Mammary epithelial cell (primary cell): Measurements from ENCODE around the gene JUNB.

ENCODE experiments used
- EZH2 ChIP-seq: IDR thresholded peaks from 2 replicates; pipeline ENCODE4 v1.6.1; 2012; ENCODE audit warnings: low read length, inconsistent platforms, borderline replicate concordance
- TF ChIP-seq, protein P1 (sequence below), 2 donors: IDR thresholded peaks in 1 of 2; conservative IDR thresholded peaks in 1 of 2; 2 replicates each; pipeline ENCODE4 v1.5.1; 2011 to 2012; ENCODE audit warnings: inconsistent platforms in 2 of 2, low read length in 2 of 2, mild to moderate bottlenecking in 2 of 2, control low read depth in 1 of 2, low read depth in 1 of 2; ENCODE audit not compliant: insufficient read depth in 1 of 2; ENCODE audit errors: extremely low read depth in 1 of 2

- TF ChIP-seq, protein P1, sequence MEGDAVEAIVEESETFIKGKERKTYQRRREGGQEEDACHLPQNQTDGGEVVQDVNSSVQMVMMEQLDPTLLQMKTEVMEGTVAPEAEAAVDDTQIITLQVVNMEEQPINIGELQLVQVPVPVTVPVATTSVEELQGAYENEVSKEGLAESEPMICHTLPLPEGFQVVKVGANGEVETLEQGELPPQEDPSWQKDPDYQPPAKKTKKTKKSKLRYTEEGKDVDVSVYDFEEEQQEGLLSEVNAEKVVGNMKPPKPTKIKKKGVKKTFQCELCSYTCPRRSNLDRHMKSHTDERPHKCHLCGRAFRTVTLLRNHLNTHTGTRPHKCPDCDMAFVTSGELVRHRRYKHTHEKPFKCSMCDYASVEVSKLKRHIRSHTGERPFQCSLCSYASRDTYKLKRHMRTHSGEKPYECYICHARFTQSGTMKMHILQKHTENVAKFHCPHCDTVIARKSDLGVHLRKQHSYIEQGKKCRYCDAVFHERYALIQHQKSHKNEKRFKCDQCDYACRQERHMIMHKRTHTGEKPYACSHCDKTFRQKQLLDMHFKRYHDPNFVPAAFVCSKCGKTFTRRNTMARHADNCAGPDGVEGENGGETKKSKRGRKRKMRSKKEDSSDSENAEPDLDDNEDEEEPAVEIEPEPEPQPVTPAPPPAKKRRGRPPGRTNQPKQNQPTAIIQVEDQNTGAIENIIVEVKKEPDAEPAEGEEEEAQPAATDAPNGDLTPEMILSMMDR (conservative IDR thresholded peaks at IDR 0.05 in 1 of 2, IDR thresholded peaks at IDR 0.05 in 1 of 2; ENCODE audit: extremely low read depth in 1 of 2, insufficient read depth in 1 of 2, low read depth in 1 of 2, low read length in 2 of 2), result no peak
- TF ChIP-seq EZH2, result no peak
Observed at GRCh38 chr19:12792051-12792852, 966 bp downstream of the JUNB start.
